ENCODE data around the gene TAP1.

The TAP1 gene

DNA sequence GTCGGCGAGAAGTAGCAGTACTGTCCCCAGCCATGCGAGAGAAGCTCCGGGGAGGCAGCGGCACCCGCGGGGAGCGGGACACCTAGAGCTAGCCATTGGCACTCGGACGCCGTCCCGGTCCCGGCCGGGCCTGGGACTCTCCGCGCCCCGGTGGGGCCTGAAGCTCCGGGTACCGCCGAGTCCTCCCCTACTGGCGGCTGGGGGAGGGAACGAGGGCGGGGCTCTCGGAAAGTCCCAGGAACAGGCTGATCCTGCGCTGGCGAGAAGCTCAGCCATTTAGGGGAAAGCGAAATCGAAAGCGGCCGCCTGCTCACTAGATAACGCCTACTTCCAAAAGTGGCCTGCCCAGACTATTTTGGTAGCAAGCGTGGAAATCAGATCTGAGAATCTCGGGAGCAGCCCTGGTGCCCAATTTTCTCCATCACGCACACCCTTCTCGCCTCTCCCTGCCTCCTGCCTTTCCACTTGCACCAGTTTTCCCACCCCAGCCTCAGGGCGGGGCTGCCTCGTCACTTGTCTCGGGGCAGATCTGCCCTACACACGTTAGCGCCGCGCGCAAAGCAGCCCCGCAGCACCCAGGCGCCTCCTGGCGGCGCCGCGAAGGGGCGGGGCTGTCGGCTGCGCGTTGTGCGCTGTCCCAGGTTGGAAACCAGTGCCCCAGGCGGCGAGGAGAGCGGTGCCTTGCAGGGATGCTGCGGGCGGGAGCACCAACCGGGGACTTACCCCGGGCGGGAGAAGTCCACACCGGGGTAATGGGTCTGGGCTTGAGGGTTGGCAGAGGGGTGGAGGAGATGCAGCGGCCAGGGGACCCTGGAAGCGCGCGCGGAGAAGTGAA is at the start of gene TAP1, which contains the start of gene PSMB9 (continued):
- TF ChIP-seq, protein P1, sequence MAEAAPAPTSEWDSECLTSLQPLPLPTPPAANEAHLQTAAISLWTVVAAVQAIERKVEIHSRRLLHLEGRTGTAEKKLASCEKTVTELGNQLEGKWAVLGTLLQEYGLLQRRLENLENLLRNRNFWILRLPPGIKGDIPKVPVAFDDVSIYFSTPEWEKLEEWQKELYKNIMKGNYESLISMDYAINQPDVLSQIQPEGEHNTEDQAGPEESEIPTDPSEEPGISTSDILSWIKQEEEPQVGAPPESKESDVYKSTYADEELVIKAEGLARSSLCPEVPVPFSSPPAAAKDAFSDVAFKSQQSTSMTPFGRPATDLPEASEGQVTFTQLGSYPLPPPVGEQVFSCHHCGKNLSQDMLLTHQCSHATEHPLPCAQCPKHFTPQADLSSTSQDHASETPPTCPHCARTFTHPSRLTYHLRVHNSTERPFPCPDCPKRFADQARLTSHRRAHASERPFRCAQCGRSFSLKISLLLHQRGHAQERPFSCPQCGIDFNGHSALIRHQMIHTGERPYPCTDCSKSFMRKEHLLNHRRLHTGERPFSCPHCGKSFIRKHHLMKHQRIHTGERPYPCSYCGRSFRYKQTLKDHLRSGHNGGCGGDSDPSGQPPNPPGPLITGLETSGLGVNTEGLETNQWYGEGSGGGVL (tag by site-specific recombination; IDR thresholded peaks at IDR 0.05), result no peak
- TF ChIP-seq KLF9 (tag by site-specific recombination; IDR thresholded peaks at IDR 0.05; ENCODE audit: low read depth), result peak; percentile 93
- no peak for TF ChIP-seq ZNF175 (tag by site-specific recombination; IDR thresholded peaks at IDR 0.05)
- TF ChIP-seq, protein P2, sequence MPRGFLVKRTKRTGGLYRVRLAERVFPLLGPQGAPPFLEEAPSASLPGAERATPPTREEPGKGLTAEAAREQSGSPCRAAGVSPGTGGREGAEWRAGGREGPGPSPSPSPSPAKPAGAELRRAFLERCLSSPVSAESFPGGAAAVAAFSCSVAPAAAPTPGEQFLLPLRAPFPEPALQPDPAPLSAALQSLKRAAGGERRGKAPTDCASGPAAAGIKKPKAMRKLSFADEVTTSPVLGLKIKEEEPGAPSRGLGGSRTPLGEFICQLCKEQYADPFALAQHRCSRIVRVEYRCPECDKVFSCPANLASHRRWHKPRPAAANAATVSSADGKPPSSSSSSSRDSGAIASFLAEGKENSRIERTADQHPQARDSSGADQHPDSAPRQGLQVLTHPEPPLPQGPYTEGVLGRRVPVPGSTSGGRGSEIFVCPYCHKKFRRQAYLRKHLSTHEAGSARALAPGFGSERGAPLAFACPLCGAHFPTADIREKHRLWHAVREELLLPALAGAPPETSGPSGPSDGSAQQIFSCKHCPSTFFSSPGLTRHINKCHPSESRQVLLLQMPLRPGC (tag by site-specific recombination; IDR thresholded peaks at IDR 0.05), result peak; percentile 2; the same call in 1 of the 2 replicates
- TF ChIP-seq, protein P3, sequence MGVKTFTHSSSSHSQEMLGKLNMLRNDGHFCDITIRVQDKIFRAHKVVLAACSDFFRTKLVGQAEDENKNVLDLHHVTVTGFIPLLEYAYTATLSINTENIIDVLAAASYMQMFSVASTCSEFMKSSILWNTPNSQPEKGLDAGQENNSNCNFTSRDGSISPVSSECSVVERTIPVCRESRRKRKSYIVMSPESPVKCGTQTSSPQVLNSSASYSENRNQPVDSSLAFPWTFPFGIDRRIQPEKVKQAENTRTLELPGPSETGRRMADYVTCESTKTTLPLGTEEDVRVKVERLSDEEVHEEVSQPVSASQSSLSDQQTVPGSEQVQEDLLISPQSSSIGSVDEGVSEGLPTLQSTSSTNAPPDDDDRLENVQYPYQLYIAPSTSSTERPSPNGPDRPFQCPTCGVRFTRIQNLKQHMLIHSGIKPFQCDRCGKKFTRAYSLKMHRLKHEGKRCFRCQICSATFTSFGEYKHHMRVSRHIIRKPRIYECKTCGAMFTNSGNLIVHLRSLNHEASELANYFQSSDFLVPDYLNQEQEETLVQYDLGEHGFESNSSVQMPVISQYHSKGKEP (tag by site-specific recombination; IDR thresholded peaks at IDR 0.05), result no peak
- TF ChIP-seq ZNF157 (tag by site-specific recombination; IDR thresholded peaks at IDR 0.05), result no peak
- TF ChIP-seq OSR2 (tag by site-specific recombination; IDR thresholded peaks at IDR 0.05), result no peak
- TF ChIP-seq, protein P4, sequence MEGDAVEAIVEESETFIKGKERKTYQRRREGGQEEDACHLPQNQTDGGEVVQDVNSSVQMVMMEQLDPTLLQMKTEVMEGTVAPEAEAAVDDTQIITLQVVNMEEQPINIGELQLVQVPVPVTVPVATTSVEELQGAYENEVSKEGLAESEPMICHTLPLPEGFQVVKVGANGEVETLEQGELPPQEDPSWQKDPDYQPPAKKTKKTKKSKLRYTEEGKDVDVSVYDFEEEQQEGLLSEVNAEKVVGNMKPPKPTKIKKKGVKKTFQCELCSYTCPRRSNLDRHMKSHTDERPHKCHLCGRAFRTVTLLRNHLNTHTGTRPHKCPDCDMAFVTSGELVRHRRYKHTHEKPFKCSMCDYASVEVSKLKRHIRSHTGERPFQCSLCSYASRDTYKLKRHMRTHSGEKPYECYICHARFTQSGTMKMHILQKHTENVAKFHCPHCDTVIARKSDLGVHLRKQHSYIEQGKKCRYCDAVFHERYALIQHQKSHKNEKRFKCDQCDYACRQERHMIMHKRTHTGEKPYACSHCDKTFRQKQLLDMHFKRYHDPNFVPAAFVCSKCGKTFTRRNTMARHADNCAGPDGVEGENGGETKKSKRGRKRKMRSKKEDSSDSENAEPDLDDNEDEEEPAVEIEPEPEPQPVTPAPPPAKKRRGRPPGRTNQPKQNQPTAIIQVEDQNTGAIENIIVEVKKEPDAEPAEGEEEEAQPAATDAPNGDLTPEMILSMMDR (tag by site-specific recombination; IDR thresholded peaks at IDR 0.05), result peak; percentile 98
- TF ChIP-seq ZNF629 (tag by site-specific recombination; IDR thresholded peaks at IDR 0.05), result peak; percentile 27
- TF ChIP-seq ZNF701 (tag by site-specific recombination; IDR thresholded peaks at IDR 0.05), result no peak
- no peak; the same call in 1 of the 2 replicates for TF ChIP-seq ZNF660 (tag by site-specific recombination; IDR thresholded peaks at IDR 0.05)
- TF ChIP-seq KLF7 (tag by site-specific recombination; IDR thresholded peaks at IDR 0.05; ENCODE audit: borderline replicate concordance), result peak; percentile 87; the same call in 1 of the 2 replicates
- peak; percentile 82 for TF ChIP-seq SP2 (tag by site-specific recombination; IDR thresholded peaks at IDR 0.05)
- TF ChIP-seq FEZF1 (tag by site-specific recombination; IDR thresholded peaks at IDR 0.05), result peak; percentile 59; the same call in 1 of the 2 replicates
- no peak for TF ChIP-seq SETDB1 (IDR thresholded peaks at IDR 0.05; ENCODE audit: insufficient read length, low read length)
- peak; percentile 88 for TF ChIP-seq KLF1 (tag by site-specific recombination; IDR thresholded peaks at IDR 0.05)
- peak; percentile 71 for TF ChIP-seq ZFP69B (tag by site-specific recombination; IDR thresholded peaks at IDR 0.05)
- TF ChIP-seq, protein P5, sequence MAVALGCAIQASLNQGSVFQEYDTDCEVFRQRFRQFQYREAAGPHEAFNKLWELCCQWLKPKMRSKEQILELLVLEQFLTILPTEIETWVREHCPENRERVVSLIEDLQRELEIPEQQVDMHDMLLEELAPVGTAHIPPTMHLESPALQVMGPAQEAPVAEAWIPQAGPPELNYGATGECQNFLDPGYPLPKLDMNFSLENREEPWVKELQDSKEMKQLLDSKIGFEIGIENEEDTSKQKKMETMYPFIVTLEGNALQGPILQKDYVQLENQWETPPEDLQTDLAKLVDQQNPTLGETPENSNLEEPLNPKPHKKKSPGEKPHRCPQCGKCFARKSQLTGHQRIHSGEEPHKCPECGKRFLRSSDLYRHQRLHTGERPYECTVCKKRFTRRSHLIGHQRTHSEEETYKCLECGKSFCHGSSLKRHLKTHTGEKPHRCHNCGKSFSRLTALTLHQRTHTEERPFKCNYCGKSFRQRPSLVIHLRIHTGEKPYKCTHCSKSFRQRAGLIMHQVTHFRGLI (tag by site-specific recombination; IDR thresholded peaks at IDR 0.05), result 0 out of 2 replicates have a peak, but pooled peaks have one; percentile 4
- TF ChIP-seq, protein P6, sequence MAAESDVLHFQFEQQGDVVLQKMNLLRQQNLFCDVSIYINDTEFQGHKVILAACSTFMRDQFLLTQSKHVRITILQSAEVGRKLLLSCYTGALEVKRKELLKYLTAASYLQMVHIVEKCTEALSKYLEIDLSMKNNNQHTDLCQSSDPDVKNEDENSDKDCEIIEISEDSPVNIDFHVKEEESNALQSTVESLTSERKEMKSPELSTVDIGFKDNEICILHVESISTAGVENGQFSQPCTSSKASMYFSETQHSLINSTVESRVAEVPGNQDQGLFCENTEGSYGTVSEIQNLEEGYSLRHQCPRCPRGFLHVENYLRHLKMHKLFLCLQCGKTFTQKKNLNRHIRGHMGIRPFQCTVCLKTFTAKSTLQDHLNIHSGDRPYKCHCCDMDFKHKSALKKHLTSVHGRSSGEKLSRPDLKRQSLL (tag by site-specific recombination; IDR thresholded peaks at IDR 0.05), result no peak
- no peak for TF ChIP-seq ZNF292 (tag by site-specific recombination; IDR thresholded peaks at IDR 0.05; ENCODE audit: borderline replicate concordance, low read depth)
- no peak for TF ChIP-seq ZNF391 (tag by site-specific recombination; IDR thresholded peaks at IDR 0.05; ENCODE audit: borderline replicate concordance, low read depth)
- no peak for TF ChIP-seq ZNF266 (tag by site-specific recombination; IDR thresholded peaks at IDR 0.05; ENCODE audit: low read depth)
- TF ChIP-seq REPIN1 (tag by site-specific recombination; IDR thresholded peaks at IDR 0.05; ENCODE audit: low read depth), result no peak
- TF ChIP-seq, protein P7, sequence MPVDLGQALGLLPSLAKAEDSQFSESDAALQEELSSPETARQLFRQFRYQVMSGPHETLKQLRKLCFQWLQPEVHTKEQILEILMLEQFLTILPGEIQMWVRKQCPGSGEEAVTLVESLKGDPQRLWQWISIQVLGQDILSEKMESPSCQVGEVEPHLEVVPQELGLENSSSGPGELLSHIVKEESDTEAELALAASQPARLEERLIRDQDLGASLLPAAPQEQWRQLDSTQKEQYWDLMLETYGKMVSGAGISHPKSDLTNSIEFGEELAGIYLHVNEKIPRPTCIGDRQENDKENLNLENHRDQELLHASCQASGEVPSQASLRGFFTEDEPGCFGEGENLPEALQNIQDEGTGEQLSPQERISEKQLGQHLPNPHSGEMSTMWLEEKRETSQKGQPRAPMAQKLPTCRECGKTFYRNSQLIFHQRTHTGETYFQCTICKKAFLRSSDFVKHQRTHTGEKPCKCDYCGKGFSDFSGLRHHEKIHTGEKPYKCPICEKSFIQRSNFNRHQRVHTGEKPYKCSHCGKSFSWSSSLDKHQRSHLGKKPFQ (tag by site-specific recombination; IDR thresholded peaks at IDR 0.05), result no peak
- peak; percentile 58; the same call in 1 of the 2 replicates for TF ChIP-seq ZNF341 (tag by site-specific recombination; IDR thresholded peaks at IDR 0.05; ENCODE audit: low read depth)
- peak; percentile 69 for TF ChIP-seq ZIC2 (tag by site-specific recombination; IDR thresholded peaks at IDR 0.05)
- TF ChIP-seq ZNF529 (tag by site-specific recombination; IDR thresholded peaks at IDR 0.05; ENCODE audit: insufficient replicate concordance), result no peak
- no peak for TF ChIP-seq ZNF624 (tag by site-specific recombination; IDR thresholded peaks at IDR 0.05)
